Lung microvascular endothelial cell (primary cell): Measurements from ENCODE around the gene L3MBTL4. TPM values are rescaled to one million over a fixed set of nuclear protein-coding genes. Genes with fewer than 3 reads are reported as not detected.
"Not testable (repeated sequence)": the region's sequence is repeated elsewhere in the genome, so short reads cannot be mapped to it uniquely, and the experiment has no call there.

Source experiments
- DNase-seq, 2 donors: peaks; one replicate each; pipeline versions ENCODE4 v3.0.0 to v3.0.0-alpha.2; 2010; ENCODE audit warnings: low read depth in 2 of 2
- total RNA-seq: library from RNA; depleted of rRNA; stranded (reverse); fragments of >200 nt; gene quantifications from 2 replicates; pipeline ENCODE4 v1.2.1, GENCODE V29; 2014

Gene L3MBTL4
- total RNA-seq, 1 donor from 2014 or later, result 15.9 TPM

DNA sequence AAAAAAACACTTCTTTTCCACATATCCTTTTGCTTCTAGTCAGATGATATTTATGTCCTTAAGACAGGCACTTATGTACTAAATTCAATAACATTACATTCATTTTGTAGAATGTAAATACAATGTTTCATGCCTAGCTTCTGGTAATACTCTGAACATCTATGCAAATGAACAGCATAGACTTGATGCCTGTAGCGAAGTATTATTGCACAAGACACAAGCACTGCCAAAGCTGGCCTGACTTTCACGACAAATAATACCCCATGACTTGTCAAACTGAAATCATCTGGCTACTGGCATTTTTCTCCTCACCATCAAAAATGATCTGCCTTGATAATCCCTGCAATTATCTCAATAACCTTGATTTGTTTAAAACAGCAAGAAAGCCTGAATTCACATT is 101.3 kb downstream of the L3MBTL4 start:
- DNase-seq, result no peak

DNA sequence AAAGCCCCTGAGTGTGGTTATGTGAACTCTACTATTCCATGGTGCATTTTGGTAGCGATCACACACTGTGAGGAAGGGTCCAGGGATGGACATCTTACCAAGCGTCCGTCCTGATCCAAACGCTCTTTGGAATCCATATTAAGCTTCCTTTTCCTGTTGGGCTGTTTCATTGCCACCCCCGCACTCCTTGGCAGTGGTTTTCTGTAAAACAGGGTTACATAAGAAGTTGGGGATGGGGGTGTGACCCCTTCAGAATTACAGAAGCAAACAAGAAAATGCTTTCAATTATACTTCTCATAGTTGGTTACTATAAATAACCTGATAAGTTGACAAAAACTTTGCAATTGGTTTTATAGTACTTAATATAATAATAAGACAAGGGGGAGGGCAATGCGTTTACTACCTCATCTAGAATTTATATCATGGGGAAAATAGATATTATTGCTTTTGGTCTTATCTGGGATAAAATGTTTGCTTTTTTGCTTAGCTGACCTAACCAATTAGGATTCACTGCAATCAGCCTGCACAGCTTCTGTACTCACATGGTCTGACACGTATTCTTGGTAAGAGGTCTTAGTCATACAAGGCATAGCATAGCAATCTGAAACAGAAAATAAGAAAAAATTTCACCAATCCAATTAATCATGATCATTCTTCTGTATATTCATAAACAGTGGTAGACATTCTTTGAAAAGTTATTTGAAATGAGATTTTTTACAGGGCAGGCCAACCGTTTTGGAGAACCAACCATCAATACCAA is 103.1 kb downstream of the L3MBTL4 start:
- no peak for DNase-seq

DNA sequence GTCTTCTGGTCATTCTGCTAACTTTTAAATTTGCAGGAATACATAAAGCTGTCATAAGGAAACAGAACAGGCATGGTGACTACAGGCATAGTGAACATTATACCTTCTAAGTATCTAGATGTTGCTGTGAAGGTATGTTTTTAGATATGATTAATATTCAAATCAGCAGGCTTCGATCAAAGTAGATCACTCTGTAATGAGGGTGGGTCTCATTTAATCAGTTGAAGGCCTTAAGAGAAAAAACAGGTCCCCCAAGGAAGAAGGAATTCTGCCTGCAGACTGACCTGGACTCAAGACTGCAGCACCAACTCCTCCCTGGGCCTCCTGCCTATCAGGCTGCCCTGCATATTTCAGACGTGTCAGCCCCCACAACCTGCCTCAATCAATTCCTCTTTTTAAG is 104.0 kb downstream of the L3MBTL4 start:
- no peak for DNase-seq

DNA sequence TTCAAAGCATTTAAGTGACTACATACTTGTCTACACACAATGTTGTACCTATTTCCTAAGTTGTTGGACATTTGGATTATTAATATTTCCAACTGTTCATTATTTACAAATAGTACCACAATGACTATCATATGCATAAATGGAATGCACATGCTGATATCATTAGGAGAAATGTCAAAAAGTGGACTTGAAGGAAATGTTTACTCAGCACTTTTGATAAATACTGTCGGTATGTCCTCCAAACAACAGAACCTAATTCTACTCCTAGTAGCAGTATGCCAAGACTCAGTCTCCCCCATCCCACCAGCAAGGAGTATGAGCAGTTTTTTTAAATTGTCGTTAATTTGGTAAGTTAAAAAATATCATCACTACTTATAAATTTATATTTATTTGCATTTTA is 116.8 kb downstream of the L3MBTL4 start:
- no peak for DNase-seq

DNA sequence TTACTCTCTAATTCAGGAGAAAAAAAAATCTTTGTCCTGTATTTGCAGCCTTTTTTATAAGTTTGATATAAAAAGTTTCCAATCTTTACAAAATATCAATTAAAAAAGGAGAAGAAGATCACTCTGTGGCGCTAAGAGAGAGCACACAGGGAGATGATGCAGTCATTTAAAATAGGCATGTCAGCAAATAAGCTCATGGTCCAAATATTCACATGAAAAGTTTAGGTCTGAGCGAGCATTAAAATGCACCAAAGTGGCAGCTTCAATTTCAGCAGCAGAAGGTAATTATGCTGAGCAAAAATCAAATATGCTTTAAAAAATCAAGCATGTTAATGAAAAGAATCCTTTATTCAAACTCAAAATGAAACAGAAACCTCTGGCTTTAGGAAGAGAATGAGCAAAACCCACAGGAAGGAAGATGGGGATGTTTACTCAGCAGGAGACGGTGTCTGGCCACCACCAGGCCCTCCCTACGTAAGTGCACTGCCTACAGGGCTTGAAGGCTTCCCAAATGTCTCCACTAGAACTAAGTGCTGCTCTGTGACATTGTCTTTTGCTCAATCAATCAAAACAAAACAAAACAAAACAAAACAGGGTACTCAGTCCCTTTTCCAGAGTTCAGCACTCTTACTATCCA is 120.4 kb downstream of the L3MBTL4 start:
- DNase-seq, result peak in 1 of 2 donors; percentile 31

DNA sequence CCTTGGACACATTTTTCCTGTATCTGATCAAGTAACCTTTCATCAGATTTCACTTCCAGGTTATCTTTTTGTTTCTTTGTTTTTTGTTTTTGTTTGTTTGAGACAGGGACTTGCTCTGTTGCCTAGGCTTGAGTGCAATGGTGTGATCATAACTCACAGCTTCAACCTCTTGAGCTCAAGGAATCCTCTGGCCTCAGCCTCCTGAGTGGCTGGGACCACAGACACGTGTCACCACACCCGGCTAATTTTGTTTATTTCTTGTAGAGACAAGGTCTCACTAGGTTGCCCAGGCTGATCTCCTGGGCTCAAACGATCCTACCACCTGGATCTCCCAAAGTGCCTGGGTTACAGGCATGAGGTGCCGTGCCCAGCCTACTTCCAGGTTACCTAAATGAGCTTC is 124.9 kb downstream of the L3MBTL4 start:
- no peak for DNase-seq

DNA sequence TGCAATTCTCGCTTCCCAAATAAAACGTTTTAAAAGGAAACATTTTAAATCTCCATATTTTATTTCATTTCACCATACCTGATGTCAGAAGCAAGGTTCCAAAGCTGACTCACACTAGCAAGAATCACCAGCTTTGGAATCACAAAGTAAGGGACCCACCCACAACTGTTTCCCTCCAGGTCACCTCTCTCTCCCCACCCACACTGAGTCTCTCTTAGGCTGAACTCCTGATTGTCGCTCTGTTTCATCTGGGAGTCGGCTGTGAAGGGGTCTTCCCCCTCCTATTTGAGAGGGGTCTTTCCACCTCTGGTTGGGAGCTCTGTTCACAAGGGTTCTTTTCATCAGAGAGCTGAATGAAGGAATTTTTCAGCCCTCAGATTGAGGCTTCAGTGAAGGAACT is 128.1 kb downstream of the L3MBTL4 start:
- no peak for DNase-seq

DNA sequence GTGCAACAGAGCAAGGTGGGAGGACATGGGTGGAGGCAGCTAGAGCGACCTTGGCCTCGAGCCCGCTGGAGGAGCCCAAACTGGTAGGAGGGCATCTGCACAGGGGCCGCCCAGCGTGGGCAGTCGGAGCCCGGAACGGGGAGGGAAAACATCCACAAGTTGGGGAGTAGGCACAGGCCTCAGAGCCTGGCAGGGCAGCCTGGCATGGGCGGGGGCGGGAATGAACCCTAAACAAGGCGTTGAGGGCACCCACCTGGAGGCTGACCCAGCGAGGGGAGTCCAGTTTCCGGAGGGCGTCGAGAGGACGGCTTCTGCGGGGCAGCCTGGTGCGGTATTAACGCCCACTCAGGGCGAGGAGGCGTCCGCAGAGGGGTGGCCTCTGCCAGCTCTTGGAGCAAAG is 129.9 kb downstream of the L3MBTL4 start:
- DNase-seq, result no peak

DNA sequence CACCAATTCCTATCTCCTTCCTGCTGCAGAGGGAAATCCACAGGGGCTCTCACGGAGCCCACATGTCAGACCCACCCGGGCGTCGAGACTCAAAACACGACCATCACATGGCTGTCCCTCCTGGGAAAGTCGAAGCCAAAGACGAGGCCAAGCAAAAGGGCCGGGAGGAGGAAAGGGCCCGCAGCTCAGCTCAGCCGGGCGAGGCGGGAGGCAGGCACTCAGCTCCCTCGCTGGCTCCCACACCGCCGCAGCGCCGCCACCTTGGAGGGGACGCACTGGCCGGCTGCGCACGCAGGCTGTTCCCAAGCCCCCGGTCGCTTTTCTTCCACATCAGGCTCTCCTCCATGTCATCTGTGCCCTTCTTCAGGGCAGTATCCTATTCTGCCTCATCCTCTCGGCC is 130.4 kb downstream of the L3MBTL4 start:
- no peak for DNase-seq

DNA sequence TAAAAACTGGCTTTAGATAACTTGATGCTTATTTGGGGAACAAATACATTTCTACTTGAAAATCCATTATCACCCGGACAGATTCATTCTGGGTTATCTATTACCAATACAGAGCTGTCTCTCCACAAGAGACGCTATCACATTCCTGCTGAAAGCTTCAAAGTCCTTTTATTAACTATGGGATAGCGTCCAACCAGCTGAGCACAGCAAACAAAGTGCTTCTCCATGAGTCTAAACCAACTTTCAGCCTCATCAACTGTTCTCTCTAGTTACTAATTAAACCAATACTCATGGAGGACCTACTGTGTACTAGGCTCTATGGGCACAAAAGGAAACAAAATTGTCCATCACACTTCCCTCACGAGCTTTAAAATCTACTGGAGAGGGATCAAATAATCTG is 132.8 kb downstream of the L3MBTL4 start:
- no peak for DNase-seq

DNA sequence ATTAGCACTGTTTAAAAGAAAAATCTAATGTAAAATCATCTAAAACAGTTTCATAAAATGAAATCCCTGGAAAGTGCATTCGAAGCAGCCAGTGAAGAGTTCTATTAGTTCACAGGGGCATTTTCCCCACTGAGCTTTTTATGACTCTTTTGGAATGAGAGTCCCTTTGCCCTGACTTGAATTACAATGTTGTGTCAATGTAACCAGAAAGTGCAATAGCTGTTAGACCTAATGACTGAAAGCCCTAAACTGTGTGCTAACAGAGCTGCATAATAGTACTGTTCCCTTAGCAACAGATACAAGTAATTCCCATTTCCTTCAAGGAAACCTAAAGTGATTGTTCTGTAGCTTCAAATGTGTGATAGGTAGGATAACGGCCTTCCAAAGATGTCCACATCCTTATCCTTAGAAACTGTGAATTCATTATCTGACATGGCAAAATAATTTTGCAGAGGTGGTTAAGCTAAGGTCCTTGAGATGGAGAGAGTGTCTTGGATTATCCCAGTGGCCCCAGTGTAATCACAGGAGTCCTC is 134.4 kb downstream of the L3MBTL4 start:
- DNase-seq, result no peak

DNA sequence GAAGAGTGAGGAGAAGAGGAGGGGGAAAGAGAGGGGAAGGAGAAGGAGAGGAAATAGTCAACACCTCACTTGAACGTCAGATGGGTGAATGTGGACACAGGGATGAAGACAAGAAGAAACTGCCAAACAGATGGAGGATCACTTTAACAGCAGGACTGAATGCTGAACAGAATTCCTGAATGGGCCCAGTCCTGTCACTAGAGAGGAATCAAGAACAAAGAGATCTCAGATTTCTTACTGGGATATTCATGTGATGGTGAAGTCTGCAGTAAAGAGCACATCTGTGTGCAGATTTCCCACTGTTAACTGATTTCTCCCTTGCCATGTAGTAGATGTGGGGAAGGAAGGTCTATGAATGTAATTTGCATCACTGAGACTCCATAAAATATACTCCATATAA is 135.4 kb downstream of the L3MBTL4 start:
- DNase-seq, result no peak

DNA sequence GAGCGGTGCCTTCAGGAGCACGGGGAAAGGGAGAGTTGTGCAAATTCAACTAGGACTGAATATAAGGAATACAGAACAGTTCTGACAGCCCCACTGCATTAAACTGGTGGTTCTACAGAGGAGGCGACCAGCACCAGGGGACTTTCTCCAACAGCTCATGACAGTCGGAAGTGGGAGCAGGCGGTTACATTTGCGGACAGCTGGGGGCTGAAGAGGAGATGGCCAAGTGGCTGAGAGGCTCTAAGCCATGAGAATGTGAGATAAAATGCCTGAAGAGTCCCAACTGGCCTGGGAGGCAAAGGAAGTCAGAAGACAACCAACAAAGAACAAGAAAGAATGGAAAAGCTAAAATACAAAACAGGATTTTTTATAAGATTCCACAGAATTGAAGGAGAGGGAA is 141.3 kb downstream of the L3MBTL4 start:
- no peak for DNase-seq

DNA sequence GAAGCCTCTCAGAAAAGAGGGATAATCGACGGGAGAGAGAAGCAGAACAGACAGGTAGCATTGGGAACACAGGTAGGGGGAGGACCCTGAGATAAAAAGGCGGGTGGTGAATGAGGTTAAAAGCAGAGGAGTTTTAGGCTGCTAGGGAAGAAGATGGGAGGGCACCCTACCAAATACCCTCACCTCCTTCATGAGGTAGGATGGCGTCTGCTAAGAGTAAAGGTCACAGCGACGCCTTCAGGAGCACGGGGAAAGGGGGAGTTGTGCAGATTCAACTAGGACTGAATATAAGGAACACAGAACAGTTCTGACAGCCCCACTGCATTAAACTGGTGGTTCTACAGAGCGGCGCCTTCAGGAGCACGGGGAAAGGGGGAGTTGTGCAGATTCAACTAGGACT is 142.6 kb downstream of the L3MBTL4 start:
- DNase-seq, result not testable (repeated sequence)

DNA sequence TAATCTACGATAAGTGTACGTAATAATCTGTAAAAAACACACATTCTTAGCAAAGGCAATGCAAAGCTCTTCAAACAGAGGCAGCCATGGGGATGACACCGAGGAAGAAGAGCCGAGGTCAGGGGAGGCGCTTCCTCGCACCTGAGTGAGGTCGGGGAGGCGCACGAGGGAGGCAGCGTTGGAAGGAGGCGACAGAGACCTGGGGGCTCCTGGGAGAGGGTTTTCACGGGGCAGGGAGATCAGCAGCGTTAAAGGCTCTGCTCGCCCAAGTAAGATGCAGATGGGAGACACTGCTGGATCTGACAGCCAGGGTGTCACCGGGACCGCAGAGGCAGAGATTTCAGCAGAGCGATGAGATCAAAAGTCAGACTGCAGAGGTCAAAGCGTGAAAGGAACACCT is 143.1 kb downstream of the L3MBTL4 start:
- no peak for DNase-seq

DNA sequence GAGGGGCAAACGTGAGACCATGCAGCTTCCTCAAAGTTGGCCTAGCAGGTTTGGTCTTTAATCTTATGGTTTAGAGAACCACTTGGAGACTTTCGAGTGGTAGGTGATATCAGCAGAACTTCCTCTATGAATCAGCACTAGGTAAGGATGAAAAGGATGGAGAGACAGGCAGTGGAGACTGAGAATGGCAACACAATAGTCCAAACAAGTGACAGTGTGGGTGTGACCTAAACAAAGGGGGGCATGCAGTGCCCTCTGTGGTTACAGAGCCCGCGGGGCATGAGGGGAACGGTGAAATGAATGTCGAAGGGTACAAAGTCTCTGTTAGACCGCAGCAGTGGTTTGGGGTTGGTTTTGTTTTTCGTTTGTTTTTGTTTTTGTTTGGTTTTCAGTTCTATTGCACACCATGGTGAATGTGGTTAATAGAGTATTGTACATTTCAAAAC is 143.9 kb downstream of the L3MBTL4 start:
- no peak for DNase-seq

DNA sequence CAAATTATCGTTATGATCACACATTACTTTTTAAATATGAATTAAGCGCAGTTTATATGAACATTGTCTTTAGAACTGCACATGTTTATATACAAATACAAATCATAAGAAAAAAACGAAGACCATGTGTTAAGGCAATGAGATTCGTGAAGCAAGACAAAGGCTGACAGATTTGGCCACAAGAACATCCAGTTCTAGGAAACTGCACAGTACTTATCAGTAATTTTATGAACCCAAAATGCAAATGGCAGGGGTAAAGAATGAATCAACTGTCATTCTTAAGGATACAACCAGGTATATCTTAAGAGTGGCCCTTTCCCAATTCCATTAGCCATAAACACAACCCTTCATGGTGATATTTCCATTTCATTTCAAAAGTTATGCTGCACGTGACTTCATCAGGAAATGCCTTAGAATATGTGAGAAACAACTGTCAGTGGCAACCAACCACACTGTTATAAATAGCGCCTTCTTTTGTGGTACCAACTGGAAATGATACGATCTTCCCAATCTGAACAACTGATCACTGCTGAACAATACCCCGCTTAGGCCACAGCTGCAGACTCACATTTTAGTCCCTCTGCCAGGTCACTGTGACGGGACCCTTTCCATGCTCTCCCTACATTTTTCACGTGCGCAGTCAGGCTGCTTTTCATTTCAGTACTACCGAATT is 144.9 kb downstream of the L3MBTL4 start:
- no peak for DNase-seq

DNA sequence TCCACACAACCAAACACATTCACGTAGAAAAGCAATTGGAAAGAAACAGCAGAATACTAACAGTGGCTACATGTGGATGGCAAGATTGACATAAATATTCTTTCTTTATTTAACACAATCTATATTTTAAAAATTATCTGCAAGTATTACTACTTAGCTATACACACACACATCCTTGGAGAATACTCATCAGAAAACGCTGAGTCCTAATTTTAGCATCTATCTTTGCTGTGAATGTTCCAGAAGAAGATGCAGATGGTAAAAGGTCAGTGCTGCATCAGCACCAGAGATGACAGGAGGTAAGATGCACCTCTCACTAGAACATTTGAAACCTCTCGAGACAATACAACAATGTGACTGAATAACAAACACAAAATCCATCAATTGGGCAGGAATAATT is 148.5 kb downstream of the L3MBTL4 start:
- no peak for DNase-seq

DNA sequence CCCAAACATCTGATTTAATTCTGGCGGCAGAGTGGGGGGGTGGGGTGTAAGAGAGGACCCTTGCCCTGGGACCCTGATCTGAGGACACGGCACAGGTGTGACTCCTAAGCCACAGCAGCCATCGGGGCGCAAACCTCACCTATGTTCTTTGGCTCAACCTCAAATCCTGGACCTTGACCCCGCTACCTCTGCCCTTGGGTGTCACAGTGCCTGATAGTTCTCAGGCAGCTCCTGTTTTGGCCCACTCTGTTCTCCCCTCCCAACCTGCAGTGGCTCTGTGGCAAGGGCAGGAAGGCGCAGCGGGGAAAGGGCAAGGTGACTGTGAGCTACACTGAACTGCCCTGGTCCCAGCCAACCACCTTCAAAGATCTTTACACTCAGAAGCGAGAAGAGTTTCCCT is 152.8 kb downstream of the L3MBTL4 start:
- DNase-seq, result no peak

DNA sequence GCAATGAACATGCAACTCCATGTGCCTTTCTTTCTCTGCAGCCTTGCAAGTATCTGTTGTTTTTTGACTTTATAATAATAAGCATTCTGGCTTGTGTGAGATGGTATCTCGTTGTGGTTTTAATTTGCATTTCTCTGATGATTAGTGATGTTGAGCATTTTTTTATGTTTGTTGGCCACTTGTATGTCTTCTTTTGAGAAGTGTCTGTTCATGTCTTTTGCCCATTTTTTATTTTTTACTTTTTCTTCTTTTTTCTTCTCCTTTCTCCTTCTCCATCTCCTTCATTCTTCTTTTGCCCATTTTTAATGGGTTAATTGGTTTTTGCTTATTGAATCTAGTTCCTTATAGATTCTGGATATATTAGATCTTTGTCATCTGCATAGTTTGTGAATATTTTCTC is 155.4 kb downstream of the L3MBTL4 start:
- DNase-seq, result not testable (repeated sequence)

DNA sequence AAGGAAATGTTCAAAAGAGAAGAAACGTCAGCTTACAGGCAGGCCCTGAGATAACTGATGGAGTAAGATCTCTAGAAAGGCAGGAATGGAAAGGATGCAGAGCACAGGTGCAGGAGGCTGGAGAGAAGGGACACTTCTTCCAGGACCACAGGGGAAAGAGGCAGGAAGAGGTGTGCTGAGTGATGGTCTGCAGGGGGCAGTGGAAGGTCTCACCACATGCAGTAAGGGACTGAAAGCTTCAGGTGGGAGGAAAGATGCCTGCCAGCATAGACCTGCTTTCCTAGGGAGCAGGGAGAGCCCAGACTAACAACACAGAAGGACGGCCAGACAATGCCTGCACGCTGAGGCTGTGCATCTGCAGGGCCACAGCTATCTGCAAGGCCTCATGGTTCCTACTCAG is 156.8 kb downstream of the L3MBTL4 start:
- DNase-seq, result no peak

DNA sequence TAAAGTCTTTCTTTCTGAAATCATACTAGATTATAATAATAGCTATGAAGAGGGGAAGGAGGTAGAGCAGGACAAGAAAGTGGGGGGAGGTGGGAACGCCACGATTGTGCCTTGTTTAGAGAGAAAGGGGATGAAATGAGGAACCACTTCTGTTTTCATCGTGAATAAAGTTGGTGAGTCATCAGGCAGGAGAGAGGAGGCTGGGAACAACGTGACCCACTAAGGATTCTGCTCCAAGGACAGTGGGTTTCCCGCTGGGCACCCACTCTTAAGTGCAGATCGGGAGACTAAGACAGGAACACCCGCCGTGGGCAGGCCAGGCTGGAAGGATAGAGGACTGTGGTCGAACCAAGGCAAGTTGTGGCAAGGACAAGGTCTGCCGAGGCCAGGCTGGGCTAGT is 158.2 kb downstream of the L3MBTL4 start:
- DNase-seq, result no peak

DNA sequence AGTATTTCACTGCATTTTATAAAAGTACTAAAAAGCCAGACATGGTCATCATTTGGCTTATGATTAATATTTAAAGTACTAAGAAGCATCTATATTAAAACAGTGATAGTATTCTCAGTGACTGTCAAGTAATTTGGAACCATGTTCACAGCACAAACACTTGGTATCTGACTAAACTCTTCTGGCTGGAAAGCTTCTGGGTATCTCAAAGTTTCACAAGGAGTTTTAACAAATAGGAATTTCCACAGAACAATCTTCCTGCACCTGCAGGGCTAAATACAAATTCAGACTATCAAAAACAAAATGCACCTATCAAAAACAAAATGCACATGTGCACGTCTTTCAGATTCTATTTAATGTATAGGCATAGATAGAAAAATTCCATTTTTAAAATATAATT is 158.8 kb downstream of the L3MBTL4 start:
- DNase-seq, result no peak
